GM21619 (cell line): ENCODE results near the gene CFAP100.

ENCODE experiments used
- ATAC-seq: cut with Tn5 transposase; IDR thresholded peaks from one replicate; pipeline ENCODE4 v1.9.1; 2021; ENCODE audit not compliant: unreplicated experiment

Gene CFAP100

GRCh38 chr3:126475413-126476114, 80.9 kb downstream of the CFAP100 start, which contains the start of gene ZXDC:
ZXDC (minus strand) TSS chr3:126475891; CDS start chr3:126475865, 26 bp downstream.
- peak; percentile 67 for ATAC-seq

GRCh38 chr3:126476166-126477060, 81.7 kb downstream of the CFAP100 start:
- peak; percentile 9 for ATAC-seq

- no peak for ATAC-seq
Measured at GRCh38 chr3:126477061-126477380, 82.3 kb downstream of the CFAP100 start.

GRCh38 chr3:126478581-126479310, 84.0 kb downstream of the CFAP100 start:
- no peak for ATAC-seq

- no peak for ATAC-seq
Measured at GRCh38 chr3:126479642-126480041, 84.9 kb downstream of the CFAP100 start.

GRCh38 chr3:126480206-126480605, 85.5 kb downstream of the CFAP100 start:
- no peak for ATAC-seq

GRCh38 chr3:126480861-126481260, 86.2 kb downstream of the CFAP100 start:
- ATAC-seq = no peak

- no peak for ATAC-seq
Measured at GRCh38 chr3:126481808-126482502, 87.2 kb downstream of the CFAP100 start.

- no peak for ATAC-seq
Measured at GRCh38 chr3:126482503-126483255, 88.0 kb downstream of the CFAP100 start.

- ATAC-seq = no peak
Measured at GRCh38 chr3:126483321-126483761, 88.6 kb downstream of the CFAP100 start.

- ATAC-seq = no peak
Measured at GRCh38 chr3:126484148-126484547, 89.4 kb downstream of the CFAP100 start.

- ATAC-seq = no peak
Measured at GRCh38 chr3:126484662-126485061, 90.0 kb downstream of the CFAP100 start.

- no peak for ATAC-seq
Measured at GRCh38 chr3:126485176-126485897, 90.6 kb downstream of the CFAP100 start.

GRCh38 chr3:126485956-126486355, 91.2 kb downstream of the CFAP100 start:
- ATAC-seq = no peak
